Gastrocnemius medialis (tissue), 4 donors: ENCODE data around the gene GRID2.

Source experiments
- POLR2A ChIP-seq, 2 donors: fragments of 450-650 bp; IDR thresholded peaks; one replicate each; pipeline ENCODE4 v1.6.1; 2017; ENCODE audit warnings: antibody characterized with exemption in 2 of 2, mild to moderate bottlenecking in 2 of 2, moderate library complexity in 2 of 2
- TF ChIP-seq, protein P1 (sequence below), 5 experiments: fragments of 450-650 bp in 3 of 5; fragments of 200-600 bp in 2 of 5; sonication (generic) in 2 of 5; IDR thresholded peaks in 4 of 5; conservative IDR thresholded peaks in 1 of 5; 1 replicate in 4 of 5; 2 replicates in 1 of 5; pipeline ENCODE4 v1.5.1; 2016 to 2019; ENCODE audit warnings: antibody characterized with exemption in 5 of 5, mild to moderate bottlenecking in 3 of 5, moderate library complexity in 3 of 5

- TF ChIP-seq, protein P1, sequence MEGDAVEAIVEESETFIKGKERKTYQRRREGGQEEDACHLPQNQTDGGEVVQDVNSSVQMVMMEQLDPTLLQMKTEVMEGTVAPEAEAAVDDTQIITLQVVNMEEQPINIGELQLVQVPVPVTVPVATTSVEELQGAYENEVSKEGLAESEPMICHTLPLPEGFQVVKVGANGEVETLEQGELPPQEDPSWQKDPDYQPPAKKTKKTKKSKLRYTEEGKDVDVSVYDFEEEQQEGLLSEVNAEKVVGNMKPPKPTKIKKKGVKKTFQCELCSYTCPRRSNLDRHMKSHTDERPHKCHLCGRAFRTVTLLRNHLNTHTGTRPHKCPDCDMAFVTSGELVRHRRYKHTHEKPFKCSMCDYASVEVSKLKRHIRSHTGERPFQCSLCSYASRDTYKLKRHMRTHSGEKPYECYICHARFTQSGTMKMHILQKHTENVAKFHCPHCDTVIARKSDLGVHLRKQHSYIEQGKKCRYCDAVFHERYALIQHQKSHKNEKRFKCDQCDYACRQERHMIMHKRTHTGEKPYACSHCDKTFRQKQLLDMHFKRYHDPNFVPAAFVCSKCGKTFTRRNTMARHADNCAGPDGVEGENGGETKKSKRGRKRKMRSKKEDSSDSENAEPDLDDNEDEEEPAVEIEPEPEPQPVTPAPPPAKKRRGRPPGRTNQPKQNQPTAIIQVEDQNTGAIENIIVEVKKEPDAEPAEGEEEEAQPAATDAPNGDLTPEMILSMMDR (IDR thresholded peaks at IDR 0.05 in 4 of 5, conservative IDR thresholded peaks at IDR 0.05 in 1 of 5): no peak
- TF ChIP-seq POLR2A (IDR thresholded peaks at IDR 0.05): no peak
Measured at GRCh38 chr4:93086356-93086755, 782.6 kb downstream of the GRID2 start.
